PFSK-1 (cell line): Measurements from ENCODE around the gene MUC12.

ENCODE experiments used
- FOXP2 ChIP-seq: optimal IDR thresholded peaks from 2 replicates; pipeline ENCODE3; 2011; ENCODE audit warnings: borderline replicate concordance, control low read depth, inconsistent platforms; ENCODE audit not compliant: insufficient read depth; ENCODE audit errors: extremely low read length, extremely low read depth
- POLR2AphosphoS5 ChIP-seq: IDR thresholded peaks from 2 replicates; pipeline ENCODE4 v1.6.1; 2012; ENCODE audit warnings: low read depth, mild to moderate bottlenecking, control low read depth, low read length, moderate library complexity
- SIN3A ChIP-seq: IDR thresholded peaks from 2 replicates; pipeline ENCODE4 v1.6.1; 2012; ENCODE audit warnings: mild to moderate bottlenecking, low read length, moderate library complexity, borderline replicate concordance; ENCODE audit not compliant: insufficient read depth
- TAF1 ChIP-seq: IDR thresholded peaks from 2 replicates; pipeline ENCODE4 v1.6.1; 2012; ENCODE audit warnings: low read length, control low read depth, borderline replicate concordance; ENCODE audit not compliant: insufficient read depth
- TF ChIP-seq, protein P1 (sequence below), 2 experiments: IDR thresholded peaks; 2 replicates each; pipeline versions ENCODE4 v1.6.1 to v1.8.0; 2011 to 2012; ENCODE audit warnings: low read depth in 2 of 2, low read length in 2 of 2, control low read depth in 1 of 2, inconsistent platforms in 1 of 2, mild to moderate bottlenecking in 1 of 2, moderate library complexity in 1 of 2; ENCODE audit not compliant: insufficient read depth in 1 of 2

The MUC12 gene

GRCh38 chr7:100942045-100942774, 27.2 kb upstream of the MUC12 start:
- TF ChIP-seq POLR2AphosphoS5 (no peak), TAF1 (no peak), FOXP2 (no peak), SIN3A (no peak)
- TF ChIP-seq, protein P1, sequence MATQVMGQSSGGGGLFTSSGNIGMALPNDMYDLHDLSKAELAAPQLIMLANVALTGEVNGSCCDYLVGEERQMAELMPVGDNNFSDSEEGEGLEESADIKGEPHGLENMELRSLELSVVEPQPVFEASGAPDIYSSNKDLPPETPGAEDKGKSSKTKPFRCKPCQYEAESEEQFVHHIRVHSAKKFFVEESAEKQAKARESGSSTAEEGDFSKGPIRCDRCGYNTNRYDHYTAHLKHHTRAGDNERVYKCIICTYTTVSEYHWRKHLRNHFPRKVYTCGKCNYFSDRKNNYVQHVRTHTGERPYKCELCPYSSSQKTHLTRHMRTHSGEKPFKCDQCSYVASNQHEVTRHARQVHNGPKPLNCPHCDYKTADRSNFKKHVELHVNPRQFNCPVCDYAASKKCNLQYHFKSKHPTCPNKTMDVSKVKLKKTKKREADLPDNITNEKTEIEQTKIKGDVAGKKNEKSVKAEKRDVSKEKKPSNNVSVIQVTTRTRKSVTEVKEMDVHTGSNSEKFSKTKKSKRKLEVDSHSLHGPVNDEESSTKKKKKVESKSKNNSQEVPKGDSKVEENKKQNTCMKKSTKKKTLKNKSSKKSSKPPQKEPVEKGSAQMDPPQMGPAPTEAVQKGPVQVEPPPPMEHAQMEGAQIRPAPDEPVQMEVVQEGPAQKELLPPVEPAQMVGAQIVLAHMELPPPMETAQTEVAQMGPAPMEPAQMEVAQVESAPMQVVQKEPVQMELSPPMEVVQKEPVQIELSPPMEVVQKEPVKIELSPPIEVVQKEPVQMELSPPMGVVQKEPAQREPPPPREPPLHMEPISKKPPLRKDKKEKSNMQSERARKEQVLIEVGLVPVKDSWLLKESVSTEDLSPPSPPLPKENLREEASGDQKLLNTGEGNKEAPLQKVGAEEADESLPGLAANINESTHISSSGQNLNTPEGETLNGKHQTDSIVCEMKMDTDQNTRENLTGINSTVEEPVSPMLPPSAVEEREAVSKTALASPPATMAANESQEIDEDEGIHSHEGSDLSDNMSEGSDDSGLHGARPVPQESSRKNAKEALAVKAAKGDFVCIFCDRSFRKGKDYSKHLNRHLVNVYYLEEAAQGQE (IDR thresholded peaks at IDR 0.05; ENCODE audit: insufficient read depth in 1 of 2, low read depth in 2 of 2, low read length in 2 of 2), result no peak

- TF ChIP-seq SIN3A (no peak), TAF1 (no peak), POLR2AphosphoS5 (no peak), FOXP2 (no peak)
- TF ChIP-seq, protein P1 (IDR thresholded peaks at IDR 0.05; ENCODE audit: insufficient read depth in 1 of 2, low read depth in 2 of 2, low read length in 2 of 2), result no peak
Observed at GRCh38 chr7:100943693-100944092, 25.7 kb upstream of the MUC12 start.

- TF ChIP-seq, protein P1 (IDR thresholded peaks at IDR 0.05; ENCODE audit: insufficient read depth in 1 of 2, low read depth in 2 of 2, low read length in 2 of 2), result no peak
Observed at GRCh38 chr7:100944138-100944537, 25.2 kb upstream of the MUC12 start.

- TF ChIP-seq FOXP2 (no peak), POLR2AphosphoS5 (no peak), TAF1 (no peak), SIN3A (no peak)
- TF ChIP-seq, protein P1 (IDR thresholded peaks at IDR 0.05; ENCODE audit: insufficient read depth in 1 of 2, low read depth in 2 of 2, low read length in 2 of 2), result no peak
Observed at GRCh38 chr7:100946111-100946510, 23.3 kb upstream of the MUC12 start.

DNA sequence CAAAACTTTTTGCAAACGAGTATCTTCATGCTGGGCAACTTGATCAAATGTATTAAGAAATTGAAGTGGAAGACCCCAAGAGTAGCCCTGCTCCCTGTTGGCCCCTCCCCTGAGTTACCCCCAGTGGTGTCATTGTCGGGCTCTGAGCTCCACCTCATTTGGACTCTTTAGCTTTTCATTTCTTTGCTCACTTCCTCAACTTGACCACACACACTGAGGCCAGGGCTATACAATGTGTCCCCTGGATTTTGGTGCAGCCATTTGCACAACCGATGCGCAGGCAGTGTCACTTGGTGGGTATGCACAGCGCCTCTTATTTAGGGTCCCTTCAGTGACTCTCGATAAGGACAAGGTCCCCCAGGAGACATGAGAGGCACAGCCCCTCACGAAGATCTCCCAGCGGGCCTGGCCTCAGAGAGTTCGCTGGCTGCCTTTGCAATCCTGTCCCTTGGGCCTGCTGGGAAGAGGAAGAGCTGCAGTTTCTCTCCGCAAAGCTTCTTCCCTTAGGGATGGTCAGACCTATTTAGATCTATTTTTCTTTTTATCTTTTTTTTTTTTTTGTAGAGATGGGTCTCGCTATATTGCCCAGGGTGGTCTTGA, 22.5 kb upstream of the MUC12 start:
- no peak for TF ChIP-seq FOXP2
- no peak for TF ChIP-seq TAF1
- no peak for TF ChIP-seq SIN3A
- TF ChIP-seq POLR2AphosphoS5, result no peak
- TF ChIP-seq, protein P1 (IDR thresholded peaks at IDR 0.05; ENCODE audit: insufficient read depth in 1 of 2, low read depth in 2 of 2, low read length in 2 of 2), result no peak
